Measurements from ENCODE around the gene HHATL. TPM values are rescaled to one million over a fixed set of nuclear protein-coding genes. Genes with fewer than 3 reads are reported as not detected.

Gene HHATL
- total RNA-seq, 1 experiment from 2014 or later, result 0.92 TPM

DNA sequence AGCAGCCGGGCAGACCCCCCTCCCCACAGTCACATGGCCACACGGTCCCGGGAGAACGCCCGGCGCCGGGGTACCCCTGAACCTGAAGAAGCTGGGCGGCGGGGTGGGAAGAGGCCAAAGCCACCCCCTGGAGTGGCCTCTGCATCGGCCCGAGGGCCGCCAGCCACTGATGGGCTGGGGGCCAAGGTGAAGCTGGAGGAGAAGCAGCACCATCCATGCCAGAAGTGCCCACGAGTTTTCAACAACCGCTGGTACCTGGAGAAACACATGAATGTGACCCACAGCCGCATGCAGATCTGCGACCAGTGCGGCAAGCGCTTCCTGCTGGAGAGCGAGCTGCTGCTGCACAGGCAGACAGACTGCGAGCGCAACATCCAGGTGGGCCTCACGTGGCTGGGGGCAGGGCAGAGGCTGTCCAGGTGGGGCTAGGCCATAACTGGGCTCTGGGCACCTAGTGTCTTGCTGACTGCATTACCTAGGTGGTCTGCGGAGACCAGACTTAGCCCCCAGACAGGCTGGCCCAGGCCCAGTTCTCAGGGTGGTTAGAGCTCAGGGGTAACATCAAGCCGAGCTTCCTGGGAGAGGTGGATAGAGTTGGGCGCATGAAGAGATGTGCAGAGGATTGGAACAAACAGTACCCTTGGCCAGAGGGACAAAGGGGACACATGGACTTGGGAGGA is 43.0 kb downstream of the HHATL start:
- H3K27ac Mint-ChIP-seq, result peak overlapping the region; percentile 17; the same call in 1 of the 2 replicates
- ChIA-PET POLR2A (interaction anchor here (0.7 kb wide), 1 partner anchor 9 kb away, joined by 3 read pairs; no protein-coding TSS in a partner anchor), CTCF (interaction anchor here (1.5 to 2.6 kb wide), 4 partner anchors 83 to 96 kb away, joined by 6 to 24 read pairs (median 8); no protein-coding TSS in a partner anchor)
- no peaks in the 10 kb centered on the region for H3K9me3 Mint-ChIP-seq
- H3K36me3 Mint-ChIP-seq, result no peaks in the 10 kb centered on the region; the same call in 1 of the 2 replicates
- TF ChIP-seq, protein P1, sequence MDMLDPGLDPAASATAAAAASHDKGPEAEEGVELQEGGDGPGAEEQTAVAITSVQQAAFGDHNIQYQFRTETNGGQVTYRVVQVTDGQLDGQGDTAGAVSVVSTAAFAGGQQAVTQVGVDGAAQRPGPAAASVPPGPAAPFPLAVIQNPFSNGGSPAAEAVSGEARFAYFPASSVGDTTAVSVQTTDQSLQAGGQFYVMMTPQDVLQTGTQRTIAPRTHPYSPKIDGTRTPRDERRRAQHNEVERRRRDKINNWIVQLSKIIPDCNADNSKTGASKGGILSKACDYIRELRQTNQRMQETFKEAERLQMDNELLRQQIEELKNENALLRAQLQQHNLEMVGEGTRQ (CRISPR knock-in tag; IDR thresholded peaks at IDR 0.05), result no peak
- TF ChIP-seq, protein P2, sequence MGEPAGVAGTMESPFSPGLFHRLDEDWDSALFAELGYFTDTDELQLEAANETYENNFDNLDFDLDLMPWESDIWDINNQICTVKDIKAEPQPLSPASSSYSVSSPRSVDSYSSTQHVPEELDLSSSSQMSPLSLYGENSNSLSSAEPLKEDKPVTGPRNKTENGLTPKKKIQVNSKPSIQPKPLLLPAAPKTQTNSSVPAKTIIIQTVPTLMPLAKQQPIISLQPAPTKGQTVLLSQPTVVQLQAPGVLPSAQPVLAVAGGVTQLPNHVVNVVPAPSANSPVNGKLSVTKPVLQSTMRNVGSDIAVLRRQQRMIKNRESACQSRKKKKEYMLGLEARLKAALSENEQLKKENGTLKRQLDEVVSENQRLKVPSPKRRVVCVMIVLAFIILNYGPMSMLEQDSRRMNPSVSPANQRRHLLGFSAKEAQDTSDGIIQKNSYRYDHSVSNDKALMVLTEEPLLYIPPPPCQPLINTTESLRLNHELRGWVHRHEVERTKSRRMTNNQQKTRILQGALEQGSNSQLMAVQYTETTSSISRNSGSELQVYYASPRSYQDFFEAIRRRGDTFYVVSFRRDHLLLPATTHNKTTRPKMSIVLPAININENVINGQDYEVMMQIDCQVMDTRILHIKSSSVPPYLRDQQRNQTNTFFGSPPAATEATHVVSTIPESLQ (CRISPR knock-in tag; IDR thresholded peaks at IDR 0.05), result no peak
- TF ChIP-seq, protein P3, sequence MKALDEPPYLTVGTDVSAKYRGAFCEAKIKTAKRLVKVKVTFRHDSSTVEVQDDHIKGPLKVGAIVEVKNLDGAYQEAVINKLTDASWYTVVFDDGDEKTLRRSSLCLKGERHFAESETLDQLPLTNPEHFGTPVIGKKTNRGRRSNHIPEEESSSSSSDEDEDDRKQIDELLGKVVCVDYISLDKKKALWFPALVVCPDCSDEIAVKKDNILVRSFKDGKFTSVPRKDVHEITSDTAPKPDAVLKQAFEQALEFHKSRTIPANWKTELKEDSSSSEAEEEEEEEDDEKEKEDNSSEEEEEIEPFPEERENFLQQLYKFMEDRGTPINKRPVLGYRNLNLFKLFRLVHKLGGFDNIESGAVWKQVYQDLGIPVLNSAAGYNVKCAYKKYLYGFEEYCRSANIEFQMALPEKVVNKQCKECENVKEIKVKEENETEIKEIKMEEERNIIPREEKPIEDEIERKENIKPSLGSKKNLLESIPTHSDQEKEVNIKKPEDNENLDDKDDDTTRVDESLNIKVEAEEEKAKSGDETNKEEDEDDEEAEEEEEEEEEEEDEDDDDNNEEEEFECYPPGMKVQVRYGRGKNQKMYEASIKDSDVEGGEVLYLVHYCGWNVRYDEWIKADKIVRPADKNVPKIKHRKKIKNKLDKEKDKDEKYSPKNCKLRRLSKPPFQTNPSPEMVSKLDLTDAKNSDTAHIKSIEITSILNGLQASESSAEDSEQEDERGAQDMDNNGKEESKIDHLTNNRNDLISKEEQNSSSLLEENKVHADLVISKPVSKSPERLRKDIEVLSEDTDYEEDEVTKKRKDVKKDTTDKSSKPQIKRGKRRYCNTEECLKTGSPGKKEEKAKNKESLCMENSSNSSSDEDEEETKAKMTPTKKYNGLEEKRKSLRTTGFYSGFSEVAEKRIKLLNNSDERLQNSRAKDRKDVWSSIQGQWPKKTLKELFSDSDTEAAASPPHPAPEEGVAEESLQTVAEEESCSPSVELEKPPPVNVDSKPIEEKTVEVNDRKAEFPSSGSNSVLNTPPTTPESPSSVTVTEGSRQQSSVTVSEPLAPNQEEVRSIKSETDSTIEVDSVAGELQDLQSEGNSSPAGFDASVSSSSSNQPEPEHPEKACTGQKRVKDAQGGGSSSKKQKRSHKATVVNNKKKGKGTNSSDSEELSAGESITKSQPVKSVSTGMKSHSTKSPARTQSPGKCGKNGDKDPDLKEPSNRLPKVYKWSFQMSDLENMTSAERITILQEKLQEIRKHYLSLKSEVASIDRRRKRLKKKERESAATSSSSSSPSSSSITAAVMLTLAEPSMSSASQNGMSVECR (CRISPR knock-in tag; IDR thresholded peaks at IDR 0.05; ENCODE audit: borderline replicate concordance), result no peak
- TF ChIP-seq IRF2 (CRISPR knock-in tag; IDR thresholded peaks at IDR 0.05; ENCODE audit: borderline replicate concordance, low read depth), result no peak
- no peak for TF ChIP-seq ZNF263 (CRISPR knock-in tag; IDR thresholded peaks at IDR 0.05; ENCODE audit: low read depth)
- TF ChIP-seq, protein P4, sequence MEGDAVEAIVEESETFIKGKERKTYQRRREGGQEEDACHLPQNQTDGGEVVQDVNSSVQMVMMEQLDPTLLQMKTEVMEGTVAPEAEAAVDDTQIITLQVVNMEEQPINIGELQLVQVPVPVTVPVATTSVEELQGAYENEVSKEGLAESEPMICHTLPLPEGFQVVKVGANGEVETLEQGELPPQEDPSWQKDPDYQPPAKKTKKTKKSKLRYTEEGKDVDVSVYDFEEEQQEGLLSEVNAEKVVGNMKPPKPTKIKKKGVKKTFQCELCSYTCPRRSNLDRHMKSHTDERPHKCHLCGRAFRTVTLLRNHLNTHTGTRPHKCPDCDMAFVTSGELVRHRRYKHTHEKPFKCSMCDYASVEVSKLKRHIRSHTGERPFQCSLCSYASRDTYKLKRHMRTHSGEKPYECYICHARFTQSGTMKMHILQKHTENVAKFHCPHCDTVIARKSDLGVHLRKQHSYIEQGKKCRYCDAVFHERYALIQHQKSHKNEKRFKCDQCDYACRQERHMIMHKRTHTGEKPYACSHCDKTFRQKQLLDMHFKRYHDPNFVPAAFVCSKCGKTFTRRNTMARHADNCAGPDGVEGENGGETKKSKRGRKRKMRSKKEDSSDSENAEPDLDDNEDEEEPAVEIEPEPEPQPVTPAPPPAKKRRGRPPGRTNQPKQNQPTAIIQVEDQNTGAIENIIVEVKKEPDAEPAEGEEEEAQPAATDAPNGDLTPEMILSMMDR (IDR thresholded peaks at IDR 0.05), result no peak
- TF ChIP-seq OVOL2 (CRISPR knock-in tag; IDR thresholded peaks at IDR 0.05; ENCODE audit: borderline replicate concordance), result no peak
- TF ChIP-seq, protein P5, sequence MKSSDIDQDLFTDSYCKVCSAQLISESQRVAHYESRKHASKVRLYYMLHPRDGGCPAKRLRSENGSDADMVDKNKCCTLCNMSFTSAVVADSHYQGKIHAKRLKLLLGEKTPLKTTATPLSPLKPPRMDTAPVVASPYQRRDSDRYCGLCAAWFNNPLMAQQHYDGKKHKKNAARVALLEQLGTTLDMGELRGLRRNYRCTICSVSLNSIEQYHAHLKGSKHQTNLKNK (CRISPR knock-in tag; IDR thresholded peaks at IDR 0.05), result no peak
- TF ChIP-seq, protein P6, sequence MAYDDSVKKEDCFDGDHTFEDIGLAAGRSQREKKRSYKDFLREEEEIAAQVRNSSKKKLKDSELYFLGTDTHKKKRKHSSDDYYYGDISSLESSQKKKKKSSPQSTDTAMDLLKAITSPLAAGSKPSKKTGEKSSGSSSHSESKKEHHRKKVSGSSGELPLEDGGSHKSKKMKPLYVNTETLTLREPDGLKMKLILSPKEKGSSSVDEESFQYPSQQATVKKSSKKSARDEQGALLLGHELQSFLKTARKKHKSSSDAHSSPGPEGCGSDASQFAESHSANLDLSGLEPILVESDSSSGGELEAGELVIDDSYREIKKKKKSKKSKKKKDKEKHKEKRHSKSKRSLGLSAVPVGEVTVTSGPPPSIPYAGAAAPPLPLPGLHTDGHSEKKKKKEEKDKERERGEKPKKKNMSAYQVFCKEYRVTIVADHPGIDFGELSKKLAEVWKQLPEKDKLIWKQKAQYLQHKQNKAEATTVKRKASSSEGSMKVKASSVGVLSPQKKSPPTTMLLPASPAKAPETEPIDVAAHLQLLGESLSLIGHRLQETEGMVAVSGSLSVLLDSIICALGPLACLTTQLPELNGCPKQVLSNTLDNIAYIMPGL (CRISPR knock-in tag; IDR thresholded peaks at IDR 0.05), result no peak
- TF ChIP-seq SMAD4 (CRISPR knock-in tag; IDR thresholded peaks at IDR 0.05), result no peak
- no peak for TF ChIP-seq NFE2L1 (CRISPR knock-in tag; IDR thresholded peaks at IDR 0.05)
- TF ChIP-seq CREB1 (CRISPR knock-in tag; IDR thresholded peaks at IDR 0.05), result no peak
- no peak for TF ChIP-seq ZNF416 (CRISPR knock-in tag; IDR thresholded peaks at IDR 0.05)
- no peak for TF ChIP-seq MXD4 (CRISPR knock-in tag; IDR thresholded peaks at IDR 0.05; ENCODE audit: borderline replicate concordance)
- TF ChIP-seq, protein P7, sequence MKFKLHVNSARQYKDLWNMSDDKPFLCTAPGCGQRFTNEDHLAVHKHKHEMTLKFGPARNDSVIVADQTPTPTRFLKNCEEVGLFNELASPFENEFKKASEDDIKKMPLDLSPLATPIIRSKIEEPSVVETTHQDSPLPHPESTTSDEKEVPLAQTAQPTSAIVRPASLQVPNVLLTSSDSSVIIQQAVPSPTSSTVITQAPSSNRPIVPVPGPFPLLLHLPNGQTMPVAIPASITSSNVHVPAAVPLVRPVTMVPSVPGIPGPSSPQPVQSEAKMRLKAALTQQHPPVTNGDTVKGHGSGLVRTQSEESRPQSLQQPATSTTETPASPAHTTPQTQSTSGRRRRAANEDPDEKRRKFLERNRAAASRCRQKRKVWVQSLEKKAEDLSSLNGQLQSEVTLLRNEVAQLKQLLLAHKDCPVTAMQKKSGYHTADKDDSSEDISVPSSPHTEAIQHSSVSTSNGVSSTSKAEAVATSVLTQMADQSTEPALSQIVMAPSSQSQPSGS (CRISPR knock-in tag; IDR thresholded peaks at IDR 0.05; ENCODE audit: borderline replicate concordance, low read depth), result no peak
- TF ChIP-seq JUN (CRISPR knock-in tag; IDR thresholded peaks at IDR 0.05), result no peak
- TF ChIP-seq JAZF1 (CRISPR knock-in tag; IDR thresholded peaks at IDR 0.05), result no peak
- TF ChIP-seq ZNF232 (CRISPR knock-in tag; IDR thresholded peaks at IDR 0.05), result no peak
- H3K4me1 Mint-ChIP-seq, result peaks cover 19% of the 10 kb centered on the region
- H3K27me3 Mint-ChIP-seq (ENCODE audit: low read depth), result no peaks in the 10 kb centered on the region
- DNase-seq (ENCODE audit: low spot score) (no peak), ATAC-seq (no peak)
- no peak overlapping the region for H3K4me3 Mint-ChIP-seq
